Transverse colon (tissue), 4 donors: Measurements from ENCODE around the gene CDKN1C. TPM values are rescaled to one million over a fixed set of nuclear protein-coding genes. Genes with fewer than 3 reads are reported as not detected.

Experiments
- DNase-seq: peaks from one replicate; pipeline ENCODE4 v3.0.0-alpha.2; 2019
- H3K27ac ChIP-seq, 4 donors: fragments of 200-600 bp; sonication (generic); 2 replicates each; pipeline ENCODE4 v1.5.1; 2016 to 2018; ENCODE audit warnings: inconsistent platforms in 4 of 4
- H3K27me3 ChIP-seq: fragments of 200-600 bp; sonication (generic); 2 replicates; pipeline ENCODE4 v1.5.1; 2017; ENCODE audit warnings: inconsistent platforms
- H3K36me3 ChIP-seq, 4 donors: fragments of 200-600 bp; sonication (generic); 2 replicates each; pipeline ENCODE4 v1.5.1; 2017 to 2019; ENCODE audit warnings: inconsistent platforms in 4 of 4
- H3K4me1 ChIP-seq, 4 donors: fragments of 200-600 bp; sonication (generic); 2 replicates each; pipeline ENCODE4 v1.5.1; 2017 to 2020; ENCODE audit warnings: inconsistent platforms in 4 of 4
- H3K4me3 ChIP-seq, 4 donors: fragments of 200-600 bp; sonication (generic); 1 replicate in 1 of 4; 2 replicates in 3 of 4; pipeline versions ENCODE4 v1.5.1 to v1.6.1; 2017 to 2019; ENCODE audit warnings: inconsistent platforms in 4 of 4
- H3K9me3 ChIP-seq, 2 donors: fragments of 200-600 bp; sonication (generic); 2 replicates each; pipeline ENCODE4 v1.5.1; 2017 to 2019; ENCODE audit warnings: inconsistent platforms in 2 of 2
- EP300 ChIP-seq: sonication (generic); formaldehyde crosslinking; IDR thresholded peaks from one replicate; pipeline ENCODE4 v1.6.1; 2017; ENCODE audit warnings: antibody characterized with exemption, low read depth
- POLR2A ChIP-seq: fragments of 450-650 bp; IDR thresholded peaks from one replicate; pipeline ENCODE4 v1.6.1; 2016; ENCODE audit warnings: antibody characterized with exemption, mild to moderate bottlenecking, moderate library complexity
- POLR2AphosphoS5 ChIP-seq, 3 donors: sonication (generic); formaldehyde crosslinking; IDR thresholded peaks; one replicate each; pipeline ENCODE4 v1.6.1; 2016; ENCODE audit warnings: antibody characterized with exemption in 3 of 3
- WGBS, 2 donors: methylation state at CpG; one replicate each; pipeline ENCODE4 v1.1.5; 2018; ENCODE audit warnings: low coverage in 1 of 2; 5-methylcytosine and 5-hydroxymethylcytosine counted together
- in situ Hi-C, 4 donors: fragments of 200-750 bp; cut with MboI; loops; one replicate each; pipeline versions ENCODE4 v1.15.0 to v1.15.1; 2017; ENCODE audit warnings: low sequenced_read_pairs in 3 of 4, low pct_ligation_motif_present in 1 of 4, low pct_unique_long_range_greater_than_20kb in 1 of 4
- intact Hi-C: fragments of 100-400 bp; cut with DNase I; formaldehyde crosslinking; loops from one replicate; pipeline ENCODE4 v1.15.1; 2023; ENCODE audit warnings: low total_unique reads
- total RNA-seq, 4 donors: library from RNA; depleted of rRNA; stranded (reverse); fragments of >200 nt; gene quantifications; one replicate each; pipeline ENCODE4 v1.1.0, GENCODE V29; 2016
- TF ChIP-seq, protein P1 (sequence below), 5 experiments: fragments of 200-600 bp in 3 of 5; fragments of 450-650 bp in 2 of 5; sonication (generic) in 3 of 5; IDR thresholded peaks; 1 replicate in 2 of 5; 2 replicates in 3 of 5; pipeline ENCODE4 v1.5.1; 2016 to 2017; ENCODE audit warnings: antibody characterized with exemption in 5 of 5, inconsistent platforms in 3 of 5, mild to moderate bottlenecking in 2 of 5, moderate library complexity in 1 of 5

CDKN1C gene
- total RNA-seq, 4 donors from 2014 or later: 12.4 to 40.0 (median 27.7) TPM

DNA sequence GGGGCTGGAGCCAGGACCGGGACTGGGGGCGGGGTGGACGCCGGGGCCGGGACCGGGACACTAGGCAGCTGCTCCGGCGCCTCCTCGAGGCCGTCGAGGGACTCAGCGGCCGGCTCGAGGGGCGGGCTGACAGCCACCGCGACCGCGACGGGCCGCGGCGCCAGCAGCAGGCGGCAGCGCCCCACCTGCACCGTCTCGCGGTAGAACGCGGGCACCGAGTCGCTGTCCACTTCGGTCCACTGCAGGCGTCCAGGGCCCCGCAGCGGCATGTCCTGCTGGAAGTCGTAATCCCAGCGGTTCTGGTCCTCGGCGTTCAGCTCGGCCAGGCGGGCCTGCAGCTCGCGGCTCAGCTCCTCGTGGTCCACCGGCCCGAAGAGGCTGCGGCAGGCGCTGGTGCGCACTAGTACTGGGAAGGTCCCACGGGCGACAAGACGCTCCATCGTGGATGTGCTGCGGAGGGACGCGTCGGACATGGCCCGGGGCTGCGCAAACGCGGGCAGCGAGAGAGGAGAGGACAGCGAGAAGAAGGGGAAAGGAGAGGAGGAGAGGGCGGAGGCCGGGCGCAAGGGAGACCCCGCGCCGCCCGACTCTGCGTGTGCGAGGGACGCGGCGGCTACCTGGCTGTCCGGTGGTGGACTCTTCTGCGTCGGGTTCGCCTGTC is 428 bp downstream of the CDKN1C start:
- Histone ChIP-seq H3K36me3 (no peaks in the 10 kb centered on the region), H3K9me3 (no peaks in the 10 kb centered on the region), H3K4me3 (peak overlapping the region; percentile 62 to 86 (median 72)), H3K27me3 (peaks cover 17% of the 10 kb centered on the region), H3K4me1 (peaks cover 6 to 35% (median 25%) of the 10 kb centered on the region in 4 donors), H3K27ac (peak overlapping the region; percentile 75 to 91 (median 82))
- DNase-seq: peak; percentile 71
- intact Hi-C loops: loop anchor here (5.0 to 10.0 kb wide), 3 partner anchors 58 to 178 kb away; no protein-coding TSS in a partner anchor
- 2% methylated on average over 40 of the region's 80 CpGs; no CpG with 5 or more reads in 1 of the 2 donors for WGBS, 2 donors
- in situ Hi-C loops: loop anchor here (5.0 to 25.0 kb wide), 3 partner anchors 353 to 573 kb away; partner anchors contain the start of genes C11orf21 (in 1 of the 4), KCNQ1 (in 1 of the 4), TRPM5 (in 1 of the 4) and TSPAN32 (in 1 of the 4)
- no peak for TF ChIP-seq POLR2AphosphoS5 (IDR thresholded peaks at IDR 0.05)
- TF ChIP-seq, protein P1, sequence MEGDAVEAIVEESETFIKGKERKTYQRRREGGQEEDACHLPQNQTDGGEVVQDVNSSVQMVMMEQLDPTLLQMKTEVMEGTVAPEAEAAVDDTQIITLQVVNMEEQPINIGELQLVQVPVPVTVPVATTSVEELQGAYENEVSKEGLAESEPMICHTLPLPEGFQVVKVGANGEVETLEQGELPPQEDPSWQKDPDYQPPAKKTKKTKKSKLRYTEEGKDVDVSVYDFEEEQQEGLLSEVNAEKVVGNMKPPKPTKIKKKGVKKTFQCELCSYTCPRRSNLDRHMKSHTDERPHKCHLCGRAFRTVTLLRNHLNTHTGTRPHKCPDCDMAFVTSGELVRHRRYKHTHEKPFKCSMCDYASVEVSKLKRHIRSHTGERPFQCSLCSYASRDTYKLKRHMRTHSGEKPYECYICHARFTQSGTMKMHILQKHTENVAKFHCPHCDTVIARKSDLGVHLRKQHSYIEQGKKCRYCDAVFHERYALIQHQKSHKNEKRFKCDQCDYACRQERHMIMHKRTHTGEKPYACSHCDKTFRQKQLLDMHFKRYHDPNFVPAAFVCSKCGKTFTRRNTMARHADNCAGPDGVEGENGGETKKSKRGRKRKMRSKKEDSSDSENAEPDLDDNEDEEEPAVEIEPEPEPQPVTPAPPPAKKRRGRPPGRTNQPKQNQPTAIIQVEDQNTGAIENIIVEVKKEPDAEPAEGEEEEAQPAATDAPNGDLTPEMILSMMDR (IDR thresholded peaks at IDR 0.05): peak in 2 of 5 experiments; percentile 19 to 35
- TF ChIP-seq EP300: no peak
- TF ChIP-seq POLR2A: no peak

DNA sequence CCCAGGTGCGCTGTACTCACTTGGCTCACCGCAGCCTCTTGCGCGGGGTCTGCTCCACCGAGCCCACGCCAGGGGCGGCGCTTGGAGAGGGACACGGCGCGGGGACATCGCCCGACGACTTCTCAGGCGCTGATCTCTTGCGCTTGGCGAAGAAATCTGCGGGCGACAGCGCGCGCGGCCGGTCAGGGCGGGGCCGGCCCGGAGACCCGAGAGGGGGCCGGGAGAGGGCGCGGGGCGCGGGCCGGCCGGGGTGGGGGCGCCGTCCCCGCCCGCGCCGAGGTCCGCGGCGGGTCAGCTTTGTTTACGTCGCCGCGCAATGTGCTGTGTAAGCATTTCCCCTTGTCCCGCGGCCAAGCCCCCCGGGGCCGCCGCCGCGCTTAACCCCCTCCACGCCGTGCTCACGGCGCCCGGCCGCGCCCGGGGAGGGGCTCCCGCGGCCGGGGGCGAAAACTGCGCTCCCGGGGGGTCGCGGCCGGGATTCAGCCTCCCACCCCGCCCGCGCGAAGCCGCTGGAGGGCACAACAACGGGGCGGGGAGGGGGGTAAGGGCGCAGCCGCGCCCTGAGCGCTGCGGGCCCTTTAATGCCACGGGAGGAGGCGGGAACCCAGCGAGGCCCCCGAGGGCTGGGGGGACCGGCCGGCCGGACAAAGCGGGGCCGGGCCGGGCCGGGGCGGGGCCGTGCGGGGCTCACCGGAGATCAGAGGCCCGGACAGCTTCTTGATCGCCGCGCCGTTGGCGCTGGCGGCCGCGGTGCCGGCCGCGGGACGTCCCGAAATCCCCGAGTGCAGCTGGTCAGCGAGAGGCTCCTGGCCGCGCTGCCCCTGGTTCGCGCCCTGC is 1.4 kb downstream of the CDKN1C start:
- Histone ChIP-seq H3K4me1 (peaks cover 6 to 35% (median 25%) of the 10 kb centered on the region in 4 donors), H3K36me3 (no peaks in the 10 kb centered on the region), H3K4me3 (peak overlapping the region; percentile 62 to 86 (median 72)), H3K27me3 (peaks cover 17% of the 10 kb centered on the region), H3K9me3 (no peaks in the 10 kb centered on the region), H3K27ac (peak overlapping the region; percentile 75 to 91 (median 82))
- TF ChIP-seq, protein P1 (IDR thresholded peaks at IDR 0.05): no peak
- TF ChIP-seq POLR2A (no peak), POLR2AphosphoS5 (IDR thresholded peaks at IDR 0.05) (no peak), EP300 (no peak)
- intact Hi-C loops (loop anchor here (5.0 to 10.0 kb wide), 2 partner anchors 109 to 567 kb away; no protein-coding TSS in a partner anchor), in situ Hi-C loops (loop anchor here in 2 of 4 donors (25.0 kb wide), 2 partner anchors 447 to 572 kb away; partner anchors contain the start of genes C11orf21 (in 1 of the 2), KCNQ1 (in 1 of the 2), TRPM5 (in 1 of the 2) and TSPAN32 (in 1 of the 2))
- peak; percentile 53 for DNase-seq
- 2% methylated on average over 27 of the region's 119 CpGs; no CpG with 5 or more reads in 1 of the 2 donors for WGBS, 2 donors

DNA sequence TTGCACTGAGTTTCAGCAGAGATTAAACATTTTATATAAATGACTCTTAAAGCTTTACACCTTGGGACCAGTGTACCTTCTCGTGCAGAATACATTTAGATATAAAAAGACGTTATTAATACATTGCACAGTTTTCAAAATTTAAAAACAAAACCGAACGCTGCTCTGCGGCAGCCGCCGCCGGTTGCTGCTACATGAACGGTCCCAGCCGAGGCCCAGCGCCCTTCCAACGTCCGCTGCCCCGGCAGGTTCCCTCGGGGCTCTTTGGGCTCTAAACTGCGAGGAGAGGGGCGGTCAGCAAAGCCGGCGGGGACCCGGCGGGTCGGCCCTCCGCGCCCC is 2.0 kb downstream of the CDKN1C start:
- no peak for DNase-seq
- H3K27me3 ChIP-seq: peaks cover 17% of the 10 kb centered on the region
- peak overlapping the region; percentile 62 to 86 (median 72) for H3K4me3 ChIP-seq
- H3K4me1 ChIP-seq: peaks cover 6 to 35% (median 25%) of the 10 kb centered on the region in 4 donors
- H3K27ac ChIP-seq: peak overlapping the region; percentile 75 to 91 (median 82)
- intact Hi-C loops (loop anchor here (5.0 to 10.0 kb wide), 2 partner anchors 109 to 566 kb away; no protein-coding TSS in a partner anchor), in situ Hi-C loops (loop anchor here in 2 of 4 donors (25.0 kb wide), 2 partner anchors 446 to 571 kb away; partner anchors contain the start of genes C11orf21 (in 1 of the 2), KCNQ1 (in 1 of the 2), TRPM5 (in 1 of the 2) and TSPAN32 (in 1 of the 2))
- 9% methylated on average over 20 of the region's 24 CpGs; no CpG with 5 or more reads in 1 of the 2 donors for WGBS, 2 donors
- H3K9me3 ChIP-seq: no peaks in the 10 kb centered on the region
- H3K36me3 ChIP-seq: no peaks in the 10 kb centered on the region
- TF ChIP-seq EP300 (no peak), POLR2AphosphoS5 (IDR thresholded peaks at IDR 0.05) (no peak), POLR2A (no peak)
- TF ChIP-seq, protein P1 (IDR thresholded peaks at IDR 0.05): no peak
